ENCODE data around the gene AHRR.

AHRR gene

DNA sequence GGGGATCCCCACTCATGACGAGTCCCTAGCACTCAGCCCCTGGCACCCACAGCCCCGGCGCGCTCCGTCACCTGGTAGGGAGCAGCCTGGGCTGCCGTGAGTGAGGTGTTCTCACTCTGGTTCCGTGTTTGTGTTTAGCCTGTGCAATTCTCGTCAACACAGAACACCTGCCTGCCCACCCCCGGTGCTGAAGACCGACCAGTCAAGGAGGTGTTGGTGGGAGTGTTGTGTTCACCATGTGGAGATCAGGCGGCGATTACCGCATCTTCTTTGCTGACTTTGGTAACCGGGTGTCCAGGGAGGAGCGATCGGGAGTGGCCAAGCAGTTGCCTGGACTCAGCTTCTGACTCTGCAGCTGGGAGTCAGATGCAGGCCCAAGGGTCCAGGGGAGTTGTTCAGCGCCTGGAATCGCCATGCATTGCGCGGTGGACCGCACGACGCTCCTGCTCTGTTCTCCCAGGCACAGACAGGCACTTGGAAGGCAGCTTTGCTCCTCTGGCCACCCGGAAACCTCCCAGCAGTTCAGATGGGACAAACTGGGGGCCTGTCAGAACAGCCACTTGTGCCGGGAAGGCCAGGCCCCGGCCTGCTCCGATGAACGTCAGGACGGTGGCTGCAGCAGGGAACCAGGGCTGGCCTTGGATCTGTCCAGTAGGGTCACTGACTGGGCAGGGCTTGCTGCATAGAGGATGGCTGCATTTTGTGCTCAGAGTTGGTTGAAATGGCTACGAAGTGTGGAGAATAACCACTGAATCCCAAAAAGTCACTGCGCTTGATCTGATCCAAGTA lies 149.6 kb downstream of the AHRR start:
- Histone ChIP-seq H2BK12ac (ENCODE audit: low read length) (no peak overlapping the region), H3K4ac (ENCODE audit: low read depth, low read length) (no peak overlapping the region), H3K79me1 (ENCODE audit: low read length) (peaks cover 16% of the 10 kb centered on the region), H3K9me3 (ENCODE audit: insufficient read depth, low read depth, low read length) (peaks cover 5% of the 10 kb centered on the region), H3K27ac (ENCODE audit: low read depth, low read length) (no peak overlapping the region), H2AFZ (ENCODE audit: insufficient read depth, low read length, poor library complexity) (no peak overlapping the region), H3K9ac (ENCODE audit: low read length) (no peak overlapping the region), H3K4me1 (ENCODE audit: control insufficient read depth in 1 of 2, insufficient read depth in 2 of 2, low read length in 2 of 2) (peaks cover 13% of the 10 kb centered on the region in 2 experiments), H4K91ac (ENCODE audit: low read depth, low read length) (no peak overlapping the region), H3K27me3 (ENCODE audit: insufficient read depth, low read length) (peaks cover 6% of the 10 kb centered on the region), H3K14ac (ENCODE audit: low read length) (no peak overlapping the region), H3K36me3 (ENCODE audit: control insufficient read depth in 1 of 2, insufficient read depth in 2 of 2, low read length in 2 of 2) (peaks cover 13 to 21% of the 10 kb centered on the region in 2 experiments), H3K4me2 (ENCODE audit: low read length) (no peak overlapping the region), H4K8ac (ENCODE audit: low read depth, low read length) (no peak overlapping the region), H2AK5ac (ENCODE audit: low read length) (no peak overlapping the region), H4K12ac (ENCODE audit: low read depth, low read length) (no peak overlapping the region), H2BK5ac (ENCODE audit: low read depth, low read length, poor library complexity) (no peak overlapping the region), H2BK120ac (ENCODE audit: insufficient read depth, low read length, poor library complexity) (no peak overlapping the region), H3K4me3 (ENCODE audit: low read depth, low read length) (no peak overlapping the region), H3K23ac (ENCODE audit: low read length) (no peak overlapping the region), H3K18ac (ENCODE audit: low read length) (no peak overlapping the region), H3K79me2 (ENCODE audit: control insufficient read depth, insufficient read depth, low read length, poor library complexity) (peaks cover 11% of the 10 kb centered on the region)
- WGBS (ENCODE audit: extremely low coverage, insufficient coverage, insufficient read length) = no CpG with 5 or more reads among the region's 31 CpGs
- no peak for DNase-seq

DNA sequence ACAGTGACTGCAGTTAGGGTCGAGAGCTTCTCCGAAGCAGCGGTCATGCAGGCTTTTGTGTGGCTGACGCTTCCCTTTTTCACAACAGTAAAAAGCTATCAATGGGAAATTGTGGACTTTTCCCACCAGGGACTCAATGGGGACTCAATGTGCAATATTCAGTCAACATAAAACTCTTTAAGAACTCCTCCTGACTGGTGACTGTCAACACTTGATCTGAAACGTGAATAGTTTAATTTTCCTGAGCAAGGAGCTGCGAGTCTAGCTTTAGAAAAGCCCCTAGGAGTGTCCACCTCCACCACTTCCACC lies 150.2 kb downstream of the AHRR start:
- Histone ChIP-seq H3K27ac (ENCODE audit: low read depth, low read length) (no peak overlapping the region), H3K23ac (ENCODE audit: low read length) (no peak overlapping the region), H3K79me2 (ENCODE audit: control insufficient read depth, insufficient read depth, low read length, poor library complexity) (peaks cover 11% of the 10 kb centered on the region), H3K9me3 (ENCODE audit: insufficient read depth, low read depth, low read length) (peaks cover 5% of the 10 kb centered on the region), H4K12ac (ENCODE audit: low read depth, low read length) (no peak overlapping the region), H4K91ac (ENCODE audit: low read depth, low read length) (no peak overlapping the region), H2BK12ac (ENCODE audit: low read length) (no peak overlapping the region), H3K9ac (ENCODE audit: low read length) (no peak overlapping the region), H3K4me2 (ENCODE audit: low read length) (peak overlapping the region; percentile 77), H3K4me3 (ENCODE audit: low read depth, low read length) (no peak overlapping the region), H2AFZ (ENCODE audit: insufficient read depth, low read length, poor library complexity) (no peak overlapping the region), H3K79me1 (ENCODE audit: low read length) (peaks cover 16% of the 10 kb centered on the region), H2BK5ac (ENCODE audit: low read depth, low read length, poor library complexity) (no peak overlapping the region), H4K8ac (ENCODE audit: low read depth, low read length) (no peak overlapping the region), H3K14ac (ENCODE audit: low read length) (no peak overlapping the region), H3K18ac (ENCODE audit: low read length) (no peak overlapping the region), H2AK5ac (ENCODE audit: low read length) (no peak overlapping the region), H3K36me3 (ENCODE audit: control insufficient read depth in 1 of 2, insufficient read depth in 2 of 2, low read length in 2 of 2) (peaks cover 8 to 16% of the 10 kb centered on the region in 2 experiments), H3K4me1 (ENCODE audit: control insufficient read depth in 1 of 2, insufficient read depth in 2 of 2, low read length in 2 of 2) (peaks cover 13% of the 10 kb centered on the region in 2 experiments), H3K4ac (ENCODE audit: low read depth, low read length) (no peak overlapping the region), H2BK120ac (ENCODE audit: insufficient read depth, low read length, poor library complexity) (no peak overlapping the region), H3K27me3 (ENCODE audit: insufficient read depth, low read length) (peaks cover 6% of the 10 kb centered on the region)
- DNase-seq = peak in 1 of 2 donors; percentile 2
- no CpG with 5 or more reads among the region's 6 CpGs for WGBS (ENCODE audit: extremely low coverage, insufficient coverage, insufficient read length)

GRCh38 chr5:472076-472655 lies 150.7 kb downstream of the AHRR start:
- peak overlapping the region; percentile 77 for H3K4me2 ChIP-seq (ENCODE audit: low read length)
- peaks cover 13% of the 10 kb centered on the region in 2 experiments for H3K4me1 ChIP-seq (ENCODE audit: control insufficient read depth in 1 of 2, insufficient read depth in 2 of 2, low read length in 2 of 2)
- peak overlapping the region; percentile 73 for H2BK5ac ChIP-seq (ENCODE audit: low read depth, low read length, poor library complexity)
- H2BK12ac ChIP-seq (ENCODE audit: low read length) = no peak overlapping the region
- peak overlapping the region; percentile 43 for H2AK5ac ChIP-seq (ENCODE audit: low read length)
- no peak overlapping the region for H3K27ac ChIP-seq (ENCODE audit: low read depth, low read length)
- peak overlapping the region; percentile 96 for H4K91ac ChIP-seq (ENCODE audit: low read depth, low read length)
- peak overlapping the region; percentile 97 for H3K14ac ChIP-seq (ENCODE audit: low read length)
- peak overlapping the region; percentile 97 for H4K12ac ChIP-seq (ENCODE audit: low read depth, low read length)
- H3K18ac ChIP-seq (ENCODE audit: low read length) = peak overlapping the region; percentile 100
- no peak overlapping the region for H3K23ac ChIP-seq (ENCODE audit: low read length)
- peak overlapping the region; percentile 86 for H2BK120ac ChIP-seq (ENCODE audit: insufficient read depth, low read length, poor library complexity)
- peak overlapping the region; percentile 41 for H3K9ac ChIP-seq (ENCODE audit: low read length)
- peak overlapping the region; percentile 97 for H2AFZ ChIP-seq (ENCODE audit: insufficient read depth, low read length, poor library complexity)
- H3K9me3 ChIP-seq (ENCODE audit: insufficient read depth, low read depth, low read length) = peaks cover 5% of the 10 kb centered on the region
- peaks cover 16% of the 10 kb centered on the region for H3K79me1 ChIP-seq (ENCODE audit: low read length)
- DNase-seq = peak in 1 of 2 donors; percentile 6
- H3K4ac ChIP-seq (ENCODE audit: low read depth, low read length) = peak overlapping the region; percentile 93
- peaks cover 6 to 12% of the 10 kb centered on the region in 2 experiments for H3K36me3 ChIP-seq (ENCODE audit: control insufficient read depth in 1 of 2, insufficient read depth in 2 of 2, low read length in 2 of 2)
- H3K4me3 ChIP-seq (ENCODE audit: low read depth, low read length) = peak overlapping the region; percentile 83
- peaks cover 6% of the 10 kb centered on the region for H3K27me3 ChIP-seq (ENCODE audit: insufficient read depth, low read length)
- WGBS (ENCODE audit: extremely low coverage, insufficient coverage, insufficient read length) = no CpG with 5 or more reads among the region's 30 CpGs
- peak overlapping the region; percentile 98 for H4K8ac ChIP-seq (ENCODE audit: low read depth, low read length)
- peaks cover 11% of the 10 kb centered on the region for H3K79me2 ChIP-seq (ENCODE audit: control insufficient read depth, insufficient read depth, low read length, poor library complexity)

GRCh38 chr5:472656-473550 lies 151.4 kb downstream of the AHRR start:
- H2AK5ac ChIP-seq (ENCODE audit: low read length) = peak overlapping the region; percentile 82
- peak overlapping the region; percentile 99 for H3K4me2 ChIP-seq (ENCODE audit: low read length)
- peaks cover 6 to 12% of the 10 kb centered on the region in 2 experiments for H3K36me3 ChIP-seq (ENCODE audit: control insufficient read depth in 1 of 2, insufficient read depth in 2 of 2, low read length in 2 of 2)
- H3K79me2 ChIP-seq (ENCODE audit: control insufficient read depth, insufficient read depth, low read length, poor library complexity) = peaks cover 11% of the 10 kb centered on the region
- H3K4me1 ChIP-seq (ENCODE audit: control insufficient read depth in 1 of 2, insufficient read depth in 2 of 2, low read length in 2 of 2) = peaks cover 13% of the 10 kb centered on the region in 2 experiments
- peaks cover 6% of the 10 kb centered on the region for H3K27me3 ChIP-seq (ENCODE audit: insufficient read depth, low read length)
- no CpG with 5 or more reads among the region's 137 CpGs for WGBS (ENCODE audit: extremely low coverage, insufficient coverage, insufficient read length)
- peak; percentile 55 to 89 for DNase-seq
- H4K12ac ChIP-seq (ENCODE audit: low read depth, low read length) = peak overlapping the region; percentile 97
- H3K23ac ChIP-seq (ENCODE audit: low read length) = no peak overlapping the region
- H3K9ac ChIP-seq (ENCODE audit: low read length) = peak overlapping the region; percentile 81
- H2BK5ac ChIP-seq (ENCODE audit: low read depth, low read length, poor library complexity) = peak overlapping the region; percentile 73
- peak overlapping the region; percentile 98 for H4K8ac ChIP-seq (ENCODE audit: low read depth, low read length)
- H3K9me3 ChIP-seq (ENCODE audit: insufficient read depth, low read depth, low read length) = peaks cover 5% of the 10 kb centered on the region
- H3K27ac ChIP-seq (ENCODE audit: low read depth, low read length) = no peak overlapping the region
- peak overlapping the region; percentile 86 for H2BK120ac ChIP-seq (ENCODE audit: insufficient read depth, low read length, poor library complexity)
- peaks cover 16% of the 10 kb centered on the region for H3K79me1 ChIP-seq (ENCODE audit: low read length)
- H3K4ac ChIP-seq (ENCODE audit: low read depth, low read length) = peak overlapping the region; percentile 93
- H3K18ac ChIP-seq (ENCODE audit: low read length) = peak overlapping the region; percentile 100
- peak overlapping the region; percentile 94 for H3K4me3 ChIP-seq (ENCODE audit: low read depth, low read length)
- H2AFZ ChIP-seq (ENCODE audit: insufficient read depth, low read length, poor library complexity) = peak overlapping the region; percentile 97
- H2BK12ac ChIP-seq (ENCODE audit: low read length) = no peak overlapping the region
- H4K91ac ChIP-seq (ENCODE audit: low read depth, low read length) = peak overlapping the region; percentile 96
- peak overlapping the region; percentile 97 for H3K14ac ChIP-seq (ENCODE audit: low read length)
